ENCODE data around the gene TBKBP1. TPM values are rescaled to one million over a fixed set of nuclear protein-coding genes. Genes with fewer than 3 reads are reported as not detected.

The TBKBP1 gene
- total RNA-seq, 2 donors from 2014 or later, result 14.5 to 22.9 TPM

- Histone ChIP-seq H3K27ac (ENCODE audit: low read depth, low read length) (no peak overlapping the region), H3K36me3 (ENCODE audit: control insufficient read depth, insufficient read depth, low read length) (no peaks in the 10 kb centered on the region), H3K9ac (ENCODE audit: extremely low read depth, low read length, poor library complexity, severe bottlenecking) (no peak overlapping the region), H3K9me3 (ENCODE audit: control insufficient read depth, low read length) (no peaks in the 10 kb centered on the region), H3K27me3 (ENCODE audit: control insufficient read depth, insufficient read depth, low read length, poor library complexity, severe bottlenecking) (peaks cover 30% of the 10 kb centered on the region), H3K4me3 (ENCODE audit: low read length) (no peak overlapping the region), H3K4me1 (ENCODE audit: control insufficient read depth, insufficient read depth, low read length) (no peaks in the 10 kb centered on the region)
- Mint-ChIP-seq H3K36me3 (ENCODE audit: low read depth) (no peaks in the 10 kb centered on the region), H3K27ac (no peak overlapping the region), H3K9me3 (no peaks in the 10 kb centered on the region), H3K27me3 (ENCODE audit: insufficient read depth) (peaks cover 58% of the 10 kb centered on the region), H3K4me1 (peaks cover 2% of the 10 kb centered on the region), H3K4me3 (no peak overlapping the region)
- no peak for TF ChIP-seq CTCF (conservative IDR thresholded peaks at IDR 0.05)
- peak; percentile 61 for DNase-seq
- WGBS, 2 experiments (ENCODE audit: insufficient coverage in 1 of 2, insufficient read length in 1 of 2), result 87 to 92% methylated on average over 5 to 12 of the region's 12 CpGs
Measured at GRCh38 chr17:47726796-47727703, 33.1 kb downstream of the TBKBP1 start.

- Histone ChIP-seq H3K4me3 (ENCODE audit: low read length) (no peak overlapping the region), H3K9me3 (ENCODE audit: control insufficient read depth, low read length) (no peaks in the 10 kb centered on the region), H3K36me3 (ENCODE audit: control insufficient read depth, insufficient read depth, low read length) (no peaks in the 10 kb centered on the region), H3K27ac (ENCODE audit: low read depth, low read length) (no peak overlapping the region), H3K9ac (ENCODE audit: extremely low read depth, low read length, poor library complexity, severe bottlenecking) (no peak overlapping the region), H3K4me1 (ENCODE audit: control insufficient read depth, insufficient read depth, low read length) (no peaks in the 10 kb centered on the region), H3K27me3 (ENCODE audit: control insufficient read depth, insufficient read depth, low read length, poor library complexity, severe bottlenecking) (peaks cover 33% of the 10 kb centered on the region)
- no peak for TF ChIP-seq CTCF (conservative IDR thresholded peaks at IDR 0.05)
- H3K9me3 Mint-ChIP-seq, result no peaks in the 10 kb centered on the region
- 67 to 88% methylated on average over 3 to 9 of the region's 9 CpGs for WGBS, 2 experiments (ENCODE audit: insufficient coverage in 1 of 2, insufficient read length in 1 of 2)
- peaks cover 58% of the 10 kb centered on the region for H3K27me3 Mint-ChIP-seq (ENCODE audit: insufficient read depth)
- peaks cover 2% of the 10 kb centered on the region for H3K4me1 Mint-ChIP-seq
- H3K36me3 Mint-ChIP-seq (ENCODE audit: low read depth), result no peaks in the 10 kb centered on the region
- no peak overlapping the region for H3K4me3 Mint-ChIP-seq
- DNase-seq, result peak; percentile 49
- no peak overlapping the region for H3K27ac Mint-ChIP-seq
Measured at GRCh38 chr17:47727704-47728036, 33.7 kb downstream of the TBKBP1 start.

- H3K27me3 ChIP-seq (ENCODE audit: control insufficient read depth, insufficient read depth, low read length, poor library complexity, severe bottlenecking), result peaks cover 39% of the 10 kb centered on the region
- TF ChIP-seq CTCF (conservative IDR thresholded peaks at IDR 0.05), result no peak
- Mint-ChIP-seq H3K27me3 (ENCODE audit: insufficient read depth) (peaks cover 58% of the 10 kb centered on the region), H3K27ac (no peak overlapping the region), H3K4me1 (peaks cover 2% of the 10 kb centered on the region), H3K36me3 (ENCODE audit: low read depth) (no peaks in the 10 kb centered on the region), H3K9me3 (no peaks in the 10 kb centered on the region), H3K4me3 (no peak overlapping the region)
- no peak overlapping the region for H3K4me3 ChIP-seq (ENCODE audit: low read length)
- H3K36me3 ChIP-seq (ENCODE audit: control insufficient read depth, insufficient read depth, low read length), result no peaks in the 10 kb centered on the region
- WGBS, 2 experiments (ENCODE audit: insufficient coverage in 1 of 2, insufficient read length in 1 of 2), result 88 to 94% methylated on average over 2 to 4 of the region's 4 CpGs
- DNase-seq, result peak; percentile 35
- no peaks in the 10 kb centered on the region for H3K4me1 ChIP-seq (ENCODE audit: control insufficient read depth, insufficient read depth, low read length)
- no peaks in the 10 kb centered on the region for H3K9me3 ChIP-seq (ENCODE audit: control insufficient read depth, low read length)
- H3K9ac ChIP-seq (ENCODE audit: extremely low read depth, low read length, poor library complexity, severe bottlenecking), result no peak overlapping the region
- no peak overlapping the region for H3K27ac ChIP-seq (ENCODE audit: low read depth, low read length)
Measured at GRCh38 chr17:47728214-47728877, 34.4 kb downstream of the TBKBP1 start.

Data from endodermal cell (in vitro differentiated cells).